ENCODE data around the gene LRIG1. TPM values are rescaled to one million over a fixed set of nuclear protein-coding genes. Genes with fewer than 3 reads are reported as not detected.
"Not testable (repeated sequence)": the region's sequence is repeated elsewhere in the genome, so short reads cannot be mapped to it uniquely, and the experiment has no call there.

Gene LRIG1
- total and polyA plus RNA-seq, 5 donors, result 80.2 to 140 (median 121) TPM

GRCh38 chr3:66432041-66432766 is 68.6 kb downstream of the LRIG1 start:
- no peaks in the 10 kb centered on the region for H3K27me3 ChIP-seq (ENCODE audit: control insufficient read depth, insufficient read depth)
- no peak for DNase-seq
- intact Hi-C loops (cut with DNase I), result no loop called here
- H3K27ac ChIP-seq (ENCODE audit: low read length), result no peak overlapping the region
- no peak for ATAC-seq
- WGBS, result 94% methylated on average over 11 of the region's 11 CpGs
- H3K4me3 ChIP-seq (ENCODE audit: low read length), result no peak overlapping the region
- peaks cover 27% of the 10 kb centered on the region for H3K4me1 ChIP-seq (ENCODE audit: control insufficient read depth, insufficient read depth, low read length)
- no peaks in the 10 kb centered on the region for H3K9me3 ChIP-seq (ENCODE audit: control insufficient read depth, low read length)

GRCh38 chr3:66431494-66431893 is 69.3 kb downstream of the LRIG1 start:
- Histone ChIP-seq H3K4me3 (ENCODE audit: low read length) (no peak overlapping the region), H3K27ac (ENCODE audit: low read length) (no peak overlapping the region), H3K9me3 (ENCODE audit: control insufficient read depth, low read length) (no peaks in the 10 kb centered on the region), H3K4me1 (ENCODE audit: control insufficient read depth, insufficient read depth, low read length) (peaks cover 24% of the 10 kb centered on the region), H3K27me3 (ENCODE audit: control insufficient read depth, insufficient read depth) (no peaks in the 10 kb centered on the region)
- WGBS, result 78% methylated on average over 3 of the region's 3 CpGs
- no peak for DNase-seq
- intact Hi-C loops (cut with DNase I), result no loop called here
- ATAC-seq, result no peak

- ATAC-seq (no peak), DNase-seq (no peak)
- H3K4me3 ChIP-seq (ENCODE audit: low read length), result no peak overlapping the region
- WGBS, result 84% methylated on average over 8 of the region's 8 CpGs
- intact Hi-C loops (cut with DNase I), result no loop called here
- H3K27ac ChIP-seq (ENCODE audit: low read length), result no peak overlapping the region
- peaks cover 21% of the 10 kb centered on the region for H3K4me1 ChIP-seq (ENCODE audit: control insufficient read depth, insufficient read depth, low read length)
- H3K9me3 ChIP-seq (ENCODE audit: control insufficient read depth, low read length), result no peaks in the 10 kb centered on the region
- H3K27me3 ChIP-seq (ENCODE audit: control insufficient read depth, insufficient read depth), result no peaks in the 10 kb centered on the region
Observed at GRCh38 chr3:66430876-66431275, 69.9 kb downstream of the LRIG1 start.

GRCh38 chr3:66428733-66429132 is 72.1 kb downstream of the LRIG1 start:
- intact Hi-C loops (cut with DNase I), result no loop called here
- Histone ChIP-seq H3K27me3 (ENCODE audit: control insufficient read depth, insufficient read depth) (no peaks in the 10 kb centered on the region), H3K9me3 (ENCODE audit: control insufficient read depth, low read length) (no peaks in the 10 kb centered on the region), H3K4me3 (ENCODE audit: low read length) (no peak overlapping the region), H3K27ac (ENCODE audit: low read length) (peak overlapping the region; percentile 72), H3K4me1 (ENCODE audit: control insufficient read depth, insufficient read depth, low read length) (peaks cover 29% of the 10 kb centered on the region)
- ATAC-seq, result peak; percentile 51 to 70
- WGBS, result 21% methylated on average over 5 of the region's 5 CpGs
- peak in 1 of 3 donors; percentile 64 for DNase-seq

GRCh38 chr3:66427951-66428474 is 72.8 kb downstream of the LRIG1 start:
- H3K4me1 ChIP-seq (ENCODE audit: control insufficient read depth, insufficient read depth, low read length), result peaks cover 22% of the 10 kb centered on the region
- intact Hi-C loops (cut with DNase I), result no loop called here
- DNase-seq (no peak), ATAC-seq (no peak)
- H3K27ac ChIP-seq (ENCODE audit: low read length), result no peak overlapping the region
- no peak overlapping the region for H3K4me3 ChIP-seq (ENCODE audit: low read length)
- WGBS, result 85% methylated on average over 5 of the region's 5 CpGs
- H3K9me3 ChIP-seq (ENCODE audit: control insufficient read depth, low read length), result no peaks in the 10 kb centered on the region
- no peaks in the 10 kb centered on the region for H3K27me3 ChIP-seq (ENCODE audit: control insufficient read depth, insufficient read depth)

- Histone ChIP-seq H3K27ac (ENCODE audit: low read length) (no peak overlapping the region), H3K4me1 (ENCODE audit: control insufficient read depth, insufficient read depth, low read length) (peaks cover 16% of the 10 kb centered on the region), H3K4me3 (ENCODE audit: low read length) (no peak overlapping the region), H3K27me3 (ENCODE audit: control insufficient read depth, insufficient read depth) (no peaks in the 10 kb centered on the region), H3K9me3 (ENCODE audit: control insufficient read depth, low read length) (no peaks in the 10 kb centered on the region)
- WGBS, result 97% methylated on average over 3 of the region's 3 CpGs
- intact Hi-C loops (cut with DNase I), result no loop called here
- DNase-seq (no peak), ATAC-seq (no peak)
Observed at GRCh38 chr3:66427352-66427751, 73.5 kb downstream of the LRIG1 start.

- Histone ChIP-seq H3K4me3 (ENCODE audit: low read length) (no peak overlapping the region), H3K27me3 (ENCODE audit: control insufficient read depth, insufficient read depth) (no peaks in the 10 kb centered on the region), H3K9me3 (ENCODE audit: control insufficient read depth, low read length) (no peaks in the 10 kb centered on the region), H3K27ac (ENCODE audit: low read length) (no peak overlapping the region), H3K4me1 (ENCODE audit: control insufficient read depth, insufficient read depth, low read length) (peaks cover 13% of the 10 kb centered on the region)
- DNase-seq, result no peak
- no peak for ATAC-seq
- 77% methylated on average over 1 of the region's 1 CpG for WGBS
- intact Hi-C loops (cut with DNase I), result no loop called here
Observed at GRCh38 chr3:66426135-66426534, 74.7 kb downstream of the LRIG1 start.

- peak in 1 of 2 donors; percentile 29 for ATAC-seq
- Histone ChIP-seq H3K27ac (ENCODE audit: low read length) (no peak overlapping the region), H3K27me3 (ENCODE audit: control insufficient read depth, insufficient read depth) (no peaks in the 10 kb centered on the region), H3K9me3 (ENCODE audit: control insufficient read depth, low read length) (no peaks in the 10 kb centered on the region), H3K4me1 (ENCODE audit: control insufficient read depth, insufficient read depth, low read length) (peaks cover 13% of the 10 kb centered on the region), H3K4me3 (ENCODE audit: low read length) (no peak overlapping the region)
- intact Hi-C loops (cut with DNase I), result no loop called here
- WGBS, result 78% methylated on average over 7 of the region's 7 CpGs
- no peak for DNase-seq
Observed at GRCh38 chr3:66425576-66426114, 75.2 kb downstream of the LRIG1 start.

- peak overlapping the region; percentile 75 for H3K27ac ChIP-seq (ENCODE audit: low read length)
- ATAC-seq (peak; percentile 56 to 69), DNase-seq (peak; percentile 45 to 80 (median 79))
- 41% methylated on average over 5 of the region's 5 CpGs for WGBS
- intact Hi-C loops (cut with DNase I), result no loop called here
- H3K9me3 ChIP-seq (ENCODE audit: control insufficient read depth, low read length), result no peaks in the 10 kb centered on the region
- H3K4me3 ChIP-seq (ENCODE audit: low read length), result no peak overlapping the region
- no peaks in the 10 kb centered on the region for H3K27me3 ChIP-seq (ENCODE audit: control insufficient read depth, insufficient read depth)
- peaks cover 13% of the 10 kb centered on the region for H3K4me1 ChIP-seq (ENCODE audit: control insufficient read depth, insufficient read depth, low read length)
Observed at GRCh38 chr3:66425032-66425431, 75.8 kb downstream of the LRIG1 start.

- intact Hi-C loops (cut with DNase I), result no loop called here
- Histone ChIP-seq H3K27me3 (ENCODE audit: control insufficient read depth, insufficient read depth) (no peaks in the 10 kb centered on the region), H3K9me3 (ENCODE audit: control insufficient read depth, low read length) (no peaks in the 10 kb centered on the region), H3K27ac (ENCODE audit: low read length) (no peak overlapping the region), H3K4me3 (ENCODE audit: low read length) (no peak overlapping the region), H3K4me1 (ENCODE audit: control insufficient read depth, insufficient read depth, low read length) (peaks cover 10% of the 10 kb centered on the region)
- ATAC-seq (no peak), DNase-seq (no peak)
- 27% methylated on average over 3 of the region's 3 CpGs for WGBS
Observed at GRCh38 chr3:66423791-66424190, 77.0 kb downstream of the LRIG1 start.

GRCh38 chr3:66421893-66422292 is 78.9 kb downstream of the LRIG1 start:
- H3K4me3 ChIP-seq (ENCODE audit: low read length); intact Hi-C loops (cut with DNase I); DNase-seq; H3K27me3 ChIP-seq (ENCODE audit: control insufficient read depth, insufficient read depth); H3K27ac ChIP-seq (ENCODE audit: low read length); H3K9me3 ChIP-seq (ENCODE audit: control insufficient read depth, low read length); ATAC-seq: not testable (repeated sequence)
- H3K4me1 ChIP-seq (ENCODE audit: control insufficient read depth, insufficient read depth, low read length), result peaks cover 11% of the 10 kb centered on the region
- 97% methylated on average over 3 of the region's 3 CpGs for WGBS
